ENCODE results near the gene GRB10.

Gene GRB10

DNA sequence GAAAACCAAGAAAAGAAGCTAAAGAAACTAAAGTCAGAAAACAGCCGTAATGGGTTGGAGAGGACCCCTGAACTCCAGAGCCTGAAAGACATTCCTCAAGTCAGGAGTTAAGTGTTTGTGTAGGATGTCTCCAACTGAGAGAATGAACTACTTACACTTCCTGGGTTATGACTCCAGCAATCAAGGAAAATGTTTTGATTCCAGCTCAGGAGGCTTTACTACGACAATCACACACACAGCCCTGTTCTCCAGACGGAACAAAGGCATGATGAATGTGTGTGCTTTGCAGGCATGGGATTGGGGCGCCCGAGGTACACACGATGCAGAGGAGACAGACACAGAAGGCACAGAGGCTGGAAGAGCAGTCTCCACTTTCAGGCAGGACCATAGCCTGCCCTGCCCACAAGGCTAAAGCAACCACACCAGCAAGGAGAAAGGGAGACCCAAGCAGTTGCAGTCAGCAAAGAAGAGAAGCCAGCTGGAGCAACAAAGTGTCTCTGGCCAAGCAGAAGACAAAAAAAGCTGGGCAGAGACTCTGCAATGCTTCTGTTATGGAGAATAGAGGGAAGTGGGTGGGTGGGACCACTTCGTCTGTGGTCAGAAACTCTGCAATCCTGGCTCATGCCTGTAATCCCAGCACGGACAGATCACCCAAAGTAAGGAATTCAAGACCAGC, 89.1 kb downstream of the GRB10 start:
- no peak for DNase-seq (ENCODE audit: low read depth in 3 of 3)

DNA sequence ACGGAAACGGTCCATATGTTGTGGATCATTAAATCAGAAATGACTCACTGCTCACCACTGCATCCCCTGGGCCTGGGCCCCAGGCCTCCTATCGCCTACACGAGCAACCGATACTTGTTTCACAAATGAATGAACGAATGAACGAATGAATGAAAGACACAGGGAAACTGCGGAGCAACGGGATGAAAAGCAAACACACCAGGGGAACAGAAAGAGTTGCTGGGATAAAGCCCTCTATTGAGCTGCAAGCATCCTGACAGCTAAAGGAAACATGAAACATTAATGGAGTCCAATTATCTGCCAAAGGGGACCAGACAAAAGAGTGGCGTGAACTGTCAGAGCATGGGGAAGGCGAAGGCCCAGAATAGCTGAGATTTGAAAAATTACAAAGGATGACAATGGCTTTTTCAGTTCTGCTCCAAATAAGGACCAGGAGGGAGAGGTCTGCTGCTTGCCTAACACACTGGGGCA, 92.1 kb downstream of the GRB10 start:
- DNase-seq (ENCODE audit: low read depth in 3 of 3), result no peak

DNA sequence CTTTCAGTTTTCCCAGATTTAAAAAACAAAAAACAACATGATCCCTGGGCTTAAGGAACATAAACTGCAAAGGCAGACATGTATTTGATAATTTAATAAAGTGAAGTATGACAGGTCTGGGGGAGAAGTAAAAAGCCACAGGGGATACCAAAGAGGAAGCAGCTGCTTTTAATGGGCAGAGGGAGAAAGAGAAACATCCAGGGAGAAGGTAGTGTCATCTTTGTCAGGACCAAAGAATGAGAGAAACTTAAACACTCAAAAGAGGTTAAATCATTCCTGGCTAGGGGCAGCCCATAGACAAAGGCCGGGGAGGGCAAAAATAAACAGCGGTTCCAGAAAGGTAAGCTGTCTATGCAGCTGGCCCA, 94.5 kb downstream of the GRB10 start:
- no peak for DNase-seq (ENCODE audit: low read depth in 3 of 3)

DNA sequence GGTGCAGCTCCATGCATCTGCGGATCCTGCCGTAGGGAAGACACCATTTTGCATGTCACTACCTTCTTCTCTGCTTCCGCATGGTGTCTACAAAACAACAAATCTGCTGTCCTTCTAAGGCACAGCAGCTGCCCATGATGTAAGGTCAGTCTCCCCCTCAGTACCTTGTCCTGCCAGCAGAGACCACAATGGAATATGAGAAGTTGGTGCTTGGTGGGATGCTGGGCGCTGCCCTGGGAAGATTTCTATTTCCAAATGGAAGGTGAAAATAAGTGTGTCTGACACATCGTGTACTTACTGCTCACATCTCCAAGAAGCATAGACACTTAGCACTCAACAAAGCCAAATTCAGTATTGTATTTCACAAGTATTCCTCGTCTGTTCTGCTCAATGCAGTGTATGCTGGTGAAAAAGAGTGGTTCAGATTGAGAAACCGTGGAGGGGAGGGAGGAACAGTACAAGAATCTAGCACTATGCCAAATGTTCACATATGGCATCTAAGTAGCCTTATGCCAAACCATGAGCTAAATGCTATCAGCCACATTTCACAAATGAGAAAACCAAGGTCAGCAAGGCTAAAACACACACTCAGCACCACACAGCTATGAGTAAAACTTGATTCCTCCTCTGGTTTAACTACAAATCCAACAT, 95.0 kb downstream of the GRB10 start:
- no peak for DNase-seq (ENCODE audit: low read depth in 3 of 3)

DNA sequence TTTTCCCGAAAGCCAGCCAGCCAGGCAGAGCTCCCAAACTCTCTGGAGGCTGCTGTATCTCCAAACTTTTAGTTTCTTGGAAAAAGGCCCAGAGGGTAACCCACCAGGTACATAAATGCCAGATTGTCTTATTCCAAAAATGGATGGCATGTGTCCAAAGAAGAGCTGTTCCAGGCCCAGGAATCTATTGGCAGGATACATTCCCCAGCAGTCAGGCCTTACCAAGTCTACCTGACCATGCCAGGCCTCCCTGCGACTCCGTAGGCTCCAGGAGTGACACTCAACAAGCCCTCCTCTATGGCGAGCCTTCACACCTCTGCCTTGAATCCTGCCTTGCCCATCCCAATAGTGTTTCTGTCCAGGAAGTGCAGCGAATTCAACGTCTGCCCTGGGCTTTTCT, 95.6 kb downstream of the GRB10 start:
- DNase-seq (ENCODE audit: low read depth in 3 of 3), result no peak

DNA sequence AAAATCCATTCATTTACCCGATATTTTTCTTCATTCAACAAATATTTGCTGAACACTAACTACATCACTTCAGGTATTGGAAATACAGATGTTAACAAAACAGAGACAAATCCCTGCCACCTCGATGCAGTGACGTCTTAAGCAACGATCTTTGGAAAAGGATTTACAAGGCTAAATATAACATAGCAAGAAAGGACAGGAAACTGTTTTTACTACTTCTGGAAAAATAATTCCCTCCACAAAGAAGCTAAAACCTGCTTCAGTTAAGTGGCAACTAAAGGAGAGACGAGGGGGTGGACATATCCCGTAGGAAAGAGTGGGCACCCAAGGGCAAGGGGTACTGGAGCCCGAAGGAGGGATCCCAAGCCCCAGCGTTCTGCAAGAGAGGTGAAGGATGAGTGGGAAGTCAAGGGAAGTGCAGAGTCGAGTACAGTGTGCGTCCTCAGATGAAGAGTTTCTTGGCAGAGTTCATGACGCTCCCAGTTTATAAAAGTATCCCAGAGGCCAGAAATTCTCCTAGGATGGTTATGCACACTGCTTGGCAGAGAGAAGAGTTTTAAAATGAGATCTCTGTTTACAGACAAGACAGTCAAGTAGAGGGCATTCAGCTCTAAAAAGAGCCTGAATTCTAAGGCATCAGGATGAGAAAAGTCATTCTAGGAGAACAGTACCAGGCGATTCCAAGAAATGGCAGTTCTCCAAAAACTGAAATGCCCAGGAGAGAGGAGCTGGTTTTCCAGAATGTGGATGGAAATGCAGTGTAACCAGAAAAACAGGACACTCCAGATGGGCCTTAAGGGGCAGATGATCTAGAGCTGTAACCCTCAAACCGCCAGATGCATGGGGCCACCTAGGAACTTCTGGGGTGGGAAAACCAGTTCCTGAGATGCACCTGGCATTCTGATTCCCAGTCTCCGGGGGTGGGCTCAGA, 97.3 kb downstream of the GRB10 start:
- no peak for DNase-seq (ENCODE audit: low read depth in 3 of 3)

DNA sequence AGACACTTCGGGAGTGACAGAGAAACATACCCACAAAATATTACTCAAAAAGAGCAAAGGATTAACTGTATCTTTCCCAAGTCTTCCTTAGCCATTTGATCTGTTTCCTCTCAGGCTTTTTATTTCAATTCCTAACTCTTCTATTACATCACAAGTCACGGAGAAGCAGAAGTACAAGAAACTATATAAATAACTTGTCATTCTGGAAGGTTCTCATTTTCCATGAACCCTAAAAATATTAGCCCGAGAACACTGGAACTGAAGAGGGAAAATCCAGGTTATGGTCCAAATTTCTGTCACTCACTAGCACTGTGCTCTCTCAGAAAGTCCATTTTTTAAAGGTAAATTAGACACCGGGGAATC, 98.0 kb downstream of the GRB10 start:
- DNase-seq (ENCODE audit: low read depth in 3 of 3), result no peak

DNA sequence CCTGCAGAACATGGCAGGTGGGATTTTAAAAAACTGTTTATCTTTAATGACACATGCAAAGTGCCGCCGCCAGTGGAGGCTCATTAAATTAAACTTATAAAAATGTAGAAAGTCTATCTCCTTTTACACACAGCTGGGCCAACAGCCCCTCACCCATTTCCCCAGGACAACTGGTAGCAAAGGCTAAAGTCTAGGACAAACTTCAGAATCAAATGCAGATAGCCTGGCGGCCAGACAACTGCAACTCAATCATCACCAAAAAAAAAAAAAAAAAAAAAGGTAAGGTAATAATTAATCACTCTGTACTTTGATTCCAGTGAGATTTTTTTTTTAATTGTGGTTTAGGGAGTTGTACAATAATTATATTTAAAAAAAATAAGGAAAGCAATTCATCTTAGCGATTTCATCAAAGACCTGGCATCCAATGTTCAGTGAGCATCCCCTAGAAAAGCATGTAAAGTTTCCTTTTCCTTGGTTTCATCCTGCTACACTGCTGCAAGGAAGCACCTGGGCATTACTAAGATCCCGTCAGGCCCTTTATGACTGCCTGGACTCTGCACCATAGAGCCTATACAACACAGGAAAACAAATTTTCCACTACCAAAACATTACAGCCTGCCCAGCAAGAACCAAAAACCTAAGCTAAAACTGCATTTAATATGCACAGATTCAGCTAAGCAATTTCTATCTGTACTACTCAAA, 98.5 kb downstream of the GRB10 start:
- DNase-seq (ENCODE audit: low read depth in 3 of 3), result no peak

DNA sequence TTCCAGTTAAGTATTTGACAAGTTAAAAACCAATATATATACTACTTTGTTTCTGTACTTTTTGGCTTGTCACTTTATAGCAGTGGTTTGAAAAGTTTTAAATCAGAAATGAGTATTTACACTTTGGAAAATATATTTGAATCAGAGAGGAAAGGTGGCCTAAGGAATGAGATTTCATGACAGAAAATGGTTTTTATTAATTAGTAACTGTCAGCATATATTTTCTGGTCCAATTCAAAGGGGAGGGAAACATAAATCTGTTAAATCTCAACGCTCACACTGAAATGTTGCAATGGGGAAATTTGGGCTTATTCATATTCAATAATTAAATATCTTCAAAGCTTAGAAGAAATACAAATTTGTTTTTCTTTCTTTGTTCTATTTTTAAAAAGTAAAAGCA, 100.1 kb downstream of the GRB10 start:
- no peak for DNase-seq (ENCODE audit: low read depth in 3 of 3)

DNA sequence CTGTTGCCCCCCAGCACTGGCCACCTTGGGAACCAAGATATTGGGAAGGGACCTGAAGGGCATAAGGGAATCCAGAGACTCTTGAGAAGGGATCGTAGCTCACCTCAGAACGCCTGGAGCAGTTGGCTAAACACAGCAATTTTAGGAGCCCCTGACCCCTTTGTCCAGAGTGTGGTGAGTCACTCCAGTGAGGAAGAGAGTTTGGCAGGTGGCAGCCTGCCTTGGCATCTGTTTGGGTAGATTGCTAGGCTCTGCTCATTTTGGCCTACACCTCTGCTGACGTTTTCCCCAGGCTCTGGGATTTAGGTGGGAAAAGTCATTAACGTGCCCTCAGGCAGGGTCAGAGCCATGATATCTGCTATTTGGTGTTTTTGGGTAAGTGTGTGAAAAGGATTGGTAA, 100.6 kb downstream of the GRB10 start:
- DNase-seq (ENCODE audit: low read depth in 3 of 3), result no peak

DNA sequence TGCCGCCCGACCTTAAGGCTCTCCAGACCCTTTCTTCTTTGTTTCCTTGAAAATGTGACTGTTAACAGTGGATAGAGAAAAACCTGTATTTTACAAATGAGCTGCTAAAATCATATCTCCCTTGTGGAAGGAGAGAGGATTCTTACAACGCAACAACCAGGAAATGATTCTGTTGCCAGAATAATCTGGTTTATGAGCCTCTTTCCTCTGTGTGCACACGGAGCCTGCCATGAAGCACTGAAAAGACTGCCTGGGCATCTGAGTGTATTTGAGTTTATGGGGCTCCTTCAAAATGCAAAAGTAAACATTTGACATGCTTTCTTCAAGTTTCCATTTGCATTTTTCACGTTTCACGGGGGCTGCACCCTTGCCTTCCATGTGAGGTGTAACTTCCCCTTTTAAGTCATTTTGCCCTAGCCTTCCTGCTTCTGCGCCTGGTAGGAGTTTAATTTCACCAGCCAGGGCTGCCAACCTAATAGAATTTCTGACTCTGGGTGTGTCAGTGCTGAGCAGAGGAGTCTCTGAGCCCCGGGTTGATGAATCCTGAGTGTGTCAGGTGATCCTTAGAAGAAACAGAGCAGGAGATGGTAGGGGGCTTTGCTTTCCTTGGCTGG, 101.2 kb downstream of the GRB10 start:
- DNase-seq (ENCODE audit: low read depth in 3 of 3), result no peak

DNA sequence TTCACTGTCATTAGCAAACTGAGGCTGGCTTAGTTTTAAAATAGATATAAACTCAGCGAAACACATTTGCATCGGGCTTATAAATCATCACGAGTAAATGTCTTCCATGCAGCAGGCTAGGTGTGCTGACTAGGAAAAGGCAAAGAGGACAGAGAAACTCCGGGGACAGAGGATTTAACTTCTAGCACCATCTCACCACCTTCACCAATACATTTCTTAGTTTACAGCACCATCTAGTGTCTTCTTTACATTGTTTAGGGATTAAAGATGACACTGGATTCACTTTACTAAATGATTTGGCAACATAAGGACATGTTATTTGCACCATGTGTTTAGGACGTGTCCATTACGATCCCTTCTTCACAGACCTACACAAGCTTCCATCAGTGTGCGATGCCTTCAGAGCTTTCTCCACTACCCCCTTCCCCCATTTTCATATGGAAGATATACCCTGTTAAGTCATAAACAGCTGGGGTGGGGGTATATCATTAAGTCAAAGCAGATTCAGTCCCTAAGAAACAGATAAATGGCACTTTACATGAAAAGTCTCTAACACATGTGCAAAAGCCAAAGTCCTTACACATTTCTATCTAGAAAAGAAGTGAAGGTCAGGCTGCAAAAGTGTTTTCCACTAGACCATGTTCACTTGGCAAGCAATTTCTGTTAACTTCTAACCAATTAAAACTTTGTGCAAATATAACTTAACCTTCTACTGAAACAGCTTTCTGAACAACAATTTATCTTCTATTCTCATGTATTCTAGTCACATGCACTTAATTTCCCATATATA, 103.3 kb downstream of the GRB10 start:
- no peak for DNase-seq (ENCODE audit: low read depth in 3 of 3)

DNA sequence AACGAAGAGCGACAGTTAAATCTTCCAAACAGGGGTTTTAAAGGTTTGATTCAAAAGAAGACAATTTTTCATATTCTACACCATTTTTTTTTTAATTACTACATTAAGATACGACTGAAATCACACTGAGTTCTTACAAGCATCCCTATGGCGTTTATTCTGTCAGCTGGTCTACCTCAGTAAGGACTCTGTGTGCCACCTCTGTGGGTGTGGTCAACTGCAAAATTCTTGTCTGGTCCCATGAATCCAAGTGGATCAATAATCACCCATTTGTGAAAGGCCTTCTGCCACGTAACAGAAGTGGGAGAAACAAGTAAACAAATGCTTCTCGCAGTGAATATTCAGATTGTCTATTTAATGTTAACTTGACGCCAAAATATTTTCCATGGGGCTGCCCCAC, 104.1 kb downstream of the GRB10 start:
- DNase-seq (ENCODE audit: low read depth in 3 of 3), result no peak

DNA sequence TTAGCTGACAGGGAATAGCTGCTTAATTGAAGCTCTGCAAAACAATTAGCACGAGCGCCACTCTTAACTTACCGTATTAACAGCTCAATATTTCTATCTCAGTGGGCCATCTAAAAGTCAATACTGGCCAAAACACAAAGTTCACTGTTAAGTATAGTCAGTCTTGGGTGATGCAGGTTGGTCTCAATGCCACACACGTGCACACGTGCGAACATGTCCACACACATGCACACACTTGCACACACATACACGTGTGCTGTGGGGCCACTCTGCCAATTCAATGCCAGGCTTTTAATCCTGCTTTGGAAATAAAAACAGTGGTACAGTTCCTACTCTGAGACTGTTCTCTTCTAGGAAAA, 105.1 kb downstream of the GRB10 start:
- no peak for DNase-seq (ENCODE audit: low read depth in 3 of 3)

DNA sequence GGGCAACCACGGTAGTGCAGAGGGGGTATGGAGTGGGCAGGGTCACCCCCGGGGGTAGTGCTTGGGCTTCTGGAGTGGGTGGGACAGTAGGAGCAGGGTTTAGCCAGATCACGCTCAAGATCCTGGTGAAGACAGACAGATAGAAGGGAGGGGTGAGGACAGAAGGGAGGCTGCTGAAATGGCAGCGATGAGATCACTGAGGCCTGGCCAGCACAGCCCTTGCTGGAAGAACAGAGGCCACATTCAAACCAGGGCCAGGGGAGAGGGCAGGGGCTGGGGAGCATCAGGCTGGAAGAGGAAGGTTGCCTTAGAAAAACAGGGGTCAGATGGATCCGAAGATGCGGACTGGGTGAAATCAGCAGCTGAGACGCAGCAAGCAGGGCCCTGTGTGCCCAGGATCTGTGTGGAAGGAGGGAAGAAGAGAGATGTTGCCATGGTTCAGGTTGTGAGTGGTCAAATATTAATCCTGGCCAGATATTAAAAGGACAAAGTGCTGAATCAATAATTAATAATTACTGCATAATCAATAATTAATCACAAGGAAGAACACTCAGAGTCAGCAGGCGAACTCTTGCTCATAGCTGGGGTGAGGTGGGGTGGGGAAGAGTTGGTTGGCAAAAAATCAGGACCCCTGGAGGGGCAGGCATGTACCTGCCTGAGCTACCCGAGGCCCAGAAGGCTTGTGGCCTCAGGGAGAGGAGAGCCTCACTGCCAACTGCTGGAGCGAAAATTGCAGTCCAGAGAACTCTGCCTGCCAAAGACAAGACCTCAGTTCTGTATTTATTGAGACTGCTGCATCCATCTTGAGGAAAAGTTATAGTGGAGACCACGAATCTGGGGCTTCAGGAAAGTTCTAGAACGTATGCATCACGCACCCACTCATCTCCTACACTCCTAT, 105.7 kb downstream of the GRB10 start:
- DNase-seq (ENCODE audit: low read depth in 3 of 3), result no peak

DNA sequence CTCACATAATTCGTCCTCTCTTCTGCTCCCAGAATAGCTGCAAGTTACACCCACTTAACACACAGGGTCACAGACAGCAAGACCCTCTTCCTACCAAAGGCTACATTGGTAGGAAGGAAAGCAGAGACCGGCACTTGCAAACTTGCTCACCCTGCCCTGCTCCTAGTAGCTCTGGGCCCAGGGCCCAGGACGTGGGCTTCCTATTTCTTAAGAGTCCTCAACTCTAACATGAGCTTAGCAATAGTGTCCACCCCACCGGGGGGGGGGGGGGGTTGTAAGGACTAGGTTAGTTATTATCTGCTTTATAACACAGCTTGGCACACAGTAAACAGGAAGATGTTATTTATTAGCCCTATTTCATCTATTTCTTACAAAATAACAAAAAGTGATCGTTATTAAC, 106.6 kb downstream of the GRB10 start:
- no peak for DNase-seq (ENCODE audit: low read depth in 3 of 3)

DNA sequence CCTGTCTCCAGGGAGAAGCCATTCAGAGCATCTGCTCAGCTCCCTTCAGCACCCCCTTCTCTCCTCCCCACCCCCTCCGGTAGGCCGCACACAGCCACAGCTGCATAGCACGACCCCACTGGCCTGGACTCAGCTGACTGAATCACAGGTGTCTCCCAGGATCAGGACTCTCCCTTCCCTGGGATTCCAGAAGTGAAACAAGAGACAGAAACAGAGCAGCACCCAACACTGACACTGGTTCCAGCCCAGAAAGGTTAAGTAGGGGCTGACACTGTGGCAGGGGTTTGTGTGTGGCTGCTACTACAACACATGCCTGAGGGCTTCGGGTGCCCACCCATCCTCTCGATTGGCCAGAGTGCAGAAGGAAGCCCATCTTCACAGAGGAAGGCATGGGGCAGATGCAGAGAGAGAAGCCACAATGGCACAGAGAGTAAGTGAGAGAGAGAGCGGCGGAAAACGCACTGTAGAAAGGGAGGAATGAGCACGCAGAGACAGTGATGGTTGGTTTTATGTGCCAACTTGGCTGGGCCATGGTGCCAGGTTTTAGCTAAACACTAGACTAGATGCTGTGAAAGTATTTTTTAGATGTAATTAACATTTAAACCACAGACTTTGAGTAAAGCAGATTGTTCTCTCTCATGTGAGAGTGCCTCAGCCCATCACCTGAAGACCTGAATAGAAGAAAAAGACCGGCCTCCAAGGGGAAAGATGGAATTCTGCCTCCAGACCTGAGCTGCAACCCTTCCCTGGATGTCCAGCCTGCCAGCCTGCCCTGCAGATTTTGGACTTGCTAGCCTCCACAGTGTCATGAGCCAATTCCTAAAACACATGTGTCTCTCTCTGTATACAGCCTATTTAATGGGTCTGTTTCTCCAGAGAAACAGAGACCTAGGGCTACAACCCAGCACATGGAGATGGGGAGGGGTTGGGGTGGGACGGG, 107.5 kb downstream of the GRB10 start:
- no peak for DNase-seq (ENCODE audit: low read depth in 3 of 3)

DNA sequence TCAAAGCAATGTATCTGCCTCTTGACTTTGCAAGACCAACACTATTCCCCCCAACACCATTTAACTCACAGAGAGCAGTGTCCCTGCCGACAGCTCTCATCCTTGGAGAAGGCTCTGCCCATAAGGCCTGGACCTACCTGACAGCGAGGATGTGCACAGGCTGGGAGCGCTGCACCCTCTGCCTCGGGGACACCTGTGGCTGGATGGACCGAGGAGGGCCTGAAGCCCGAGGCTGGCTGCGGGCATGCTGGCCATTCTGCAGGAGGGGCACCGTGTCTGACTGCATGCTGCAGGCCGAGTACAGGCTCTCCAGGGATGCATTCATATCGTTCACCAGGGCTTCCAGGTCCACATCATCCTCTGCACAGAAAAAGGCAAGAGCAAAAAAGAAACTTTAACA, 108.4 kb downstream of the GRB10 start:
- DNase-seq (ENCODE audit: low read depth in 3 of 3), result no peak

DNA sequence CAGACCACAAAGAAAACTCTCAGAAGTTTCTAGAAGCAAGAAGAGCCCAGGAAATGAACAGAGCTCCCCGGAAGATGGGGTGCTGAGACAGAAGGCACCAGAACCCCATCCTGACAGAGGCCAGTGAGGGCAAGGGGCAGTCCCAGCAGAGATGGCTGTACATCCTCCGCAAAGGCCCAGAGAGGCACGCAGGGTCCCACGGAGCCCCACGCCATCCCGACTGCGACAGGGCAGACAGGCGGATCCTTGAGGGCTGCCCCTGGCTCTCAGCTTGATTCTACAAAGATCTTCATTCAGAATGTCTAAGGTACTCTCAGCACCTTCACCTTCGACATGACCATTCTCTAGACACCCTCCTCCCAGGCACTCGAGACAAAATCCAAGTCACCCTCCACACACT, 109.6 kb downstream of the GRB10 start:
- DNase-seq (ENCODE audit: low read depth in 3 of 3), result no peak

Data from stimulated activated CD4-positive, alpha-beta T cell treated with anti-CD3 and anti-CD28 coated beads, TNF-alpha, amount 100 ng/mL, for 24 hours (primary cell).